Cardiac muscle cell (in vitro differentiated cells and primary cell): ENCODE measurements around the gene TPRA1. TPM values are rescaled to one million over a fixed set of nuclear protein-coding genes. Genes with fewer than 3 reads are reported as not detected.

Experiments used
- DNase-seq, 2 donors: peaks; one replicate each; pipeline versions ENCODE4 v3.0.0 to v3.0.0-alpha.2; 2010 to 2017; ENCODE audit warnings: low read depth in 1 of 2, low spot score in 1 of 2
- H3K27ac ChIP-seq: fragments of 200-600 bp; sonication (generic); 2 replicates; pipeline ENCODE4 v1.5.1; 2016
- H3K27me3 ChIP-seq: fragments of 200-600 bp; sonication (generic); 2 replicates; pipeline ENCODE4 v1.6.0; 2016; ENCODE audit warnings: control low read depth
- H3K36me3 ChIP-seq: fragments of 200-600 bp; sonication (generic); 2 replicates; pipeline ENCODE4 v1.5.1; 2016; ENCODE audit warnings: control low read depth
- H3K4me1 ChIP-seq: fragments of 200-600 bp; sonication (generic); 2 replicates; pipeline ENCODE4 v1.8.1; 2017; ENCODE audit warnings: low read depth, mild to moderate bottlenecking, mixed run types
- H3K4me3 ChIP-seq: fragments of 200-600 bp; sonication (generic); 2 replicates; pipeline ENCODE4 v1.5.1; 2016; ENCODE audit warnings: mild to moderate bottlenecking
- H3K9me3 ChIP-seq: fragments of 200-600 bp; sonication (generic); 2 replicates; pipeline ENCODE4 v1.5.1; 2017; ENCODE audit warnings: low read depth, mild to moderate bottlenecking, control low read depth
- polyA plus RNA-seq: library from polyadenylated mRNA; unstranded; fragments of >200 nt; fragmentation: Nextera tagmentation; extraction: Ambion mirVana; gene quantifications from 2 replicates; pipeline ENCODE4 v1.2.1, GENCODE V29; 2016
- total RNA-seq: library from RNA; depleted of rRNA; stranded (reverse); fragments of >200 nt; gene quantifications from 2 replicates; pipeline ENCODE4 v1.2.3, GENCODE V29; 2016
- TF ChIP-seq, protein P1 (sequence below): IDR thresholded peaks from 2 replicates; pipeline ENCODE4 v1.5.1; 2012; ENCODE audit warnings: low read depth, mild to moderate bottlenecking, low read length

Gene TPRA1
- total and polyA plus RNA-seq, 2 experiments from 2014 or later, result 40.7 to 43.3 TPM

GRCh38 chr3:127622031-127622430 lies 31.5 kb upstream of the TPRA1 start:
- no peak for DNase-seq
- Histone ChIP-seq H3K27me3 (peaks cover 18% of the 10 kb centered on the region), H3K27ac (no peak overlapping the region), H3K9me3 (no peaks in the 10 kb centered on the region), H3K4me1 (no peaks in the 10 kb centered on the region), H3K36me3 (peaks cover 5% of the 10 kb centered on the region), H3K4me3 (no peak overlapping the region)
- TF ChIP-seq, protein P1, sequence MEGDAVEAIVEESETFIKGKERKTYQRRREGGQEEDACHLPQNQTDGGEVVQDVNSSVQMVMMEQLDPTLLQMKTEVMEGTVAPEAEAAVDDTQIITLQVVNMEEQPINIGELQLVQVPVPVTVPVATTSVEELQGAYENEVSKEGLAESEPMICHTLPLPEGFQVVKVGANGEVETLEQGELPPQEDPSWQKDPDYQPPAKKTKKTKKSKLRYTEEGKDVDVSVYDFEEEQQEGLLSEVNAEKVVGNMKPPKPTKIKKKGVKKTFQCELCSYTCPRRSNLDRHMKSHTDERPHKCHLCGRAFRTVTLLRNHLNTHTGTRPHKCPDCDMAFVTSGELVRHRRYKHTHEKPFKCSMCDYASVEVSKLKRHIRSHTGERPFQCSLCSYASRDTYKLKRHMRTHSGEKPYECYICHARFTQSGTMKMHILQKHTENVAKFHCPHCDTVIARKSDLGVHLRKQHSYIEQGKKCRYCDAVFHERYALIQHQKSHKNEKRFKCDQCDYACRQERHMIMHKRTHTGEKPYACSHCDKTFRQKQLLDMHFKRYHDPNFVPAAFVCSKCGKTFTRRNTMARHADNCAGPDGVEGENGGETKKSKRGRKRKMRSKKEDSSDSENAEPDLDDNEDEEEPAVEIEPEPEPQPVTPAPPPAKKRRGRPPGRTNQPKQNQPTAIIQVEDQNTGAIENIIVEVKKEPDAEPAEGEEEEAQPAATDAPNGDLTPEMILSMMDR, result no peak

DNA sequence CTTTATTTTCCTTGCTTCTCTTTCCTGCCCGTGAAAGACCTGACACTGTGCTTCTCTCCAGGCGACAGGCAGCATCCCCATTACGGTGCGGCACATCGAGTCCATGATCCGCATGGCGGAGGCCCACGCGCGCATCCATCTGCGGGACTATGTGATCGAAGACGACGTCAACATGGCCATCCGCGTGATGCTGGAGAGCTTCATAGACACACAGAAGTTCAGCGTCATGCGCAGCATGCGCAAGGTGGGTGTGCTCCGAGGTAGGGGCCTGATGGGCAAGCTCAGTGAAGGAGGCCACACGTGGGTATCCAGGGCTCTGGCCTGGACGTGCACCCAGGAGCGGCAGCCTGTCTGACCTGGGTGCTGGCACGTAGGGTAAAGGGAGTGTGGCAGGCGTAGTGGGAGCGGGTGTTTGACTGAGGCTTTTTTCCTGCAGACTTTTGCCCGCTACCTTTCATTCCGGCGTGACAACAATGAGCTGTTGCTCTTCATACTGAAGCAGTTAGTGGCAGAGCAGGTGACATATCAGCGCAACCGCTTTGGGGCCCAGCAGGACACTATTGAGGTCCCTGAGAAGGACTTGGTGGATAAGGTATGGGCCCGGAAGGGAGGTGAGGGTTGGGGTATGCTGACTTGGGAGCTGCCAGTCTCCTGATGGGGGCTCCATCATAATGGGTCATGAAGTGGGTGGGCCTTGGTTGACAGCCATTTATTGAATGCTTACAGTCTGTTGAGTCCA lies 30.3 kb upstream of the TPRA1 start:
- peaks cover 6% of the 10 kb centered on the region for H3K27me3 ChIP-seq
- no peak overlapping the region for H3K4me3 ChIP-seq
- DNase-seq, result no peak
- H3K9me3 ChIP-seq, result no peaks in the 10 kb centered on the region
- no peak overlapping the region for H3K27ac ChIP-seq
- peaks cover 5% of the 10 kb centered on the region for H3K36me3 ChIP-seq
- no peaks in the 10 kb centered on the region for H3K4me1 ChIP-seq
- TF ChIP-seq, protein P1, result no peak

- no peak for DNase-seq
- Histone ChIP-seq H3K27me3 (no peaks in the 10 kb centered on the region), H3K4me1 (no peaks in the 10 kb centered on the region), H3K36me3 (peaks cover 5% of the 10 kb centered on the region), H3K4me3 (no peak overlapping the region), H3K27ac (no peak overlapping the region), H3K9me3 (no peaks in the 10 kb centered on the region)
- TF ChIP-seq, protein P1, result no peak
Measured at GRCh38 chr3:127618891-127619290, 28.4 kb upstream of the TPRA1 start.

DNA sequence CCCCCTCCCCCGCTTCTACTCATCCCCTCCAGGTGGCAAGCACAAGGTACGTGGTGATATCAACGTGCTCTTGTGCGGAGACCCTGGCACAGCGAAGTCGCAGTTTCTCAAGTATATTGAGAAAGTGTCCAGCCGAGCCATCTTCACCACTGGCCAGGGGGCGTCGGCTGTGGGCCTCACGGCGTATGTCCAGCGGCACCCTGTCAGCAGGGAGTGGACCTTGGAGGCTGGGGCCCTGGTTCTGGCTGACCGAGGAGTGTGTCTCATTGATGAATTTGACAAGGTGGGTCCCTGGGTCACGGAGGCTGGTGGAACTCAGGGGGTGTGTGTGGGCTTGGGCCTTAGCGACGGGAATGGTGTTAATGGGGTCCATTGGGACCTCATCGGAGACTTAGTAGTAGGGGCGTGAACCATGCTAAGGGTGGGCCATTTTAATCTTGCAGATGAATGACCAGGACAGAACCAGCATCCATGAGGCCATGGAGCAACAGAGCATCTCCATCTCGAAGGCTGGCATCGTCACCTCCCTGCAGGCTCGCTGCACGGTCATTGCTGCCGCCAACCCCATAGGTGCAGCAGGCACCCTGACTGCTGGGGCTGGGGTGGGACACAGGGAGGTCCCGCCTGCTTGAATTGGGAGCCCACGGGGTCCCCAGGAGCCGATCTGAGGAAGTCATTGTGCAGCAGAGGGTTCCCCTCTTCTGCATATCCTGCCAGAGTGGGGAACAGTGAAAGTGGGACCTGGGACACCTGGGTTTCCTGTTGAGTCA lies 26.5 kb upstream of the TPRA1 start:
- Histone ChIP-seq H3K27me3 (no peaks in the 10 kb centered on the region), H3K9me3 (no peaks in the 10 kb centered on the region), H3K36me3 (peaks cover 11% of the 10 kb centered on the region), H3K27ac (no peak overlapping the region), H3K4me1 (no peaks in the 10 kb centered on the region), H3K4me3 (no peak overlapping the region)
- TF ChIP-seq, protein P1, result no peak
- DNase-seq, result no peak

DNA sequence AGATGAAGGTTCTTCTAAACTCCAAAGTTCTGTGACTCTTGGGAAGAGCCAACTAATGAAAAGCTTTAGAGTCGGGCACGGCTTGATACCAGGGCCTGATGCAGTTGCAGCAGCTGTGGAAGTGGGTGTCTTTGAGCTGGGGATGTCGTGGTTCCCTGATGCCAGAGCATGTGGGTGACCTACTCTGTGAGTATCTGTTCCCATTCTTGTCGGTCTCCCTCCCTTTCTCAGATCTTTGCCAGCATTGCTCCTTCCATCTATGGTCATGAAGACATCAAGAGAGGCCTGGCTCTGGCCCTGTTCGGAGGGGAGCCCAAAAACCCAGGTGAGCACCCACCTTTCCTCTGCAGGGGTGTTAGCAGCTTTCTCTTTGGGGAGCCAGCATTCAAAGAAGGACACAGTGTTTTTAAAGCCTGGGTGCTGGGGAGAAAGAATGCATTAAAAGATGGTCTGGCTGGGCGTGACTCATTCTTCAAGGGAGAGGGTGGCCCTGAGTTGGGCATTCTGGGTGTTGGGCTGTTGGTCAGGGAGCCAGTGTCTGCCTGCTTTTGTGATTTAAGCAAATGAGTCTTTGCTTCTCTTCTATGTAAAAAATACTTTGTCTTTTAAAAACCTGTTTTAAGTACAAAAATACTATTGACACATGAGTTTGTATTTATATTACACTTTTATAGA lies 25.2 kb upstream of the TPRA1 start:
- no peak overlapping the region for H3K27ac ChIP-seq
- TF ChIP-seq, protein P1, result no peak
- no peaks in the 10 kb centered on the region for H3K27me3 ChIP-seq
- peaks cover 11% of the 10 kb centered on the region for H3K36me3 ChIP-seq
- DNase-seq, result no peak
- no peak overlapping the region for H3K4me3 ChIP-seq
- H3K9me3 ChIP-seq, result no peaks in the 10 kb centered on the region
- no peaks in the 10 kb centered on the region for H3K4me1 ChIP-seq
